G401.6 (cell line): ENCODE data around the gene CLCA1.

Experiments used
- FAIRE-seq: peaks from 2 replicates; lab custom pipeline; 2012; peaks lifted over from hg19 to GRCh38; lab: Jason Lieb, UNC

CLCA1 gene

DNA sequence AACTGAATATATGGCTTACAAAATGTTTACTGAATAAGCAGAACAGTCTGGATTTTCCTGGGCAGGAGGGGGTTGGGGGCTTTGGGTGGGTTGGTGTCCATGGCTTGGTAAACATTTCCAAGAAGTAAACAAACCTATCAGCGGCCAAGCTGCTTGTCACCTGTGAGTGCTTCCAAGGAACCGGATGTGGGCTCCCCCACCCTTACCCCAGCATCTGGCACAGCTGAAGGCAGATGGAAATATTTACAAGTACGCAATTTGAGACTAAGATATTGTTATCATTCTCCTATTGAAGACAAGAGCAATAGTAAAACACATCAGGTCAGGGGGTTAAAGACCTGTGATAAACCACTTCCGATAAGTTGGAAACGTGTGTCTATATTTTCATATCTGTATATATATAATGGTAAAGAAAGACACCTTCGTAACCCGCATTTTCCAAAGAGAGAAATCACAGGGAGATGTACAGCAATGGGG, at the start of gene CLCA1:
CLCA1 (plus strand) TSS at position 427 of the 477 bp plus-strand sequence; CDS start at position 472, 45 bp downstream.
- FAIRE-seq = no peak

DNA sequence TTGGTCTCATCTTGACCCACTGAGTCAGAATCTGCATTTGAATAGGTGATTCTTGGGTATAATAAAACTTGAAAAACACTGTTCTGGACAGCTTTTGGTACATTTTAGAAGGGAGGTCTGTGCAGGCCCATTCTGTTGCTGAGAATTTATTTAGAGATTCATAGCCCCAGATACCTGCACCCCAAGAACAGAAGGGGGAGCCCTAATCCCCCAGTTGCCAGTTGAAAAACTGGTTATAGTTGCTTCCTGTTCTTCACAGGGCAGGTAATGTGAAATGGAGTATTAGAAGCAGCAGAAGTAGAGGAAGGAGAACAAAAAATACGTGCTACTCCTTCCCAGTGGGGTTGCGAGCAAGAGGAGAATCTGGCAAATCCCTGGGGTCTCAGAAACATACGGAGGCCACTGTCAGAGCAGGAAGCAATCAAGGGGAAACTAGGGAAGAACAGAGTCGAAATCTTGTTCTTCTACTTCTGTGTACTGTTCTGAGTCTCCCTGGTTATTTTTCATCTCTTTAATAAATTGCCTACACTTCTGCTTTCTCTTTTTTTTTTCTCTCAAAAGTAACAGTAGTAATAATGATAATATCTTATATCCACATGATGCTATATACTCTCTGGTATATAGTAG, 49.3 kb upstream of the CLCA1 start:
- no peak for FAIRE-seq

GRCh38 chr1:86421601-86422280, 47.0 kb upstream of the CLCA1 start:
- no peak for FAIRE-seq

DNA sequence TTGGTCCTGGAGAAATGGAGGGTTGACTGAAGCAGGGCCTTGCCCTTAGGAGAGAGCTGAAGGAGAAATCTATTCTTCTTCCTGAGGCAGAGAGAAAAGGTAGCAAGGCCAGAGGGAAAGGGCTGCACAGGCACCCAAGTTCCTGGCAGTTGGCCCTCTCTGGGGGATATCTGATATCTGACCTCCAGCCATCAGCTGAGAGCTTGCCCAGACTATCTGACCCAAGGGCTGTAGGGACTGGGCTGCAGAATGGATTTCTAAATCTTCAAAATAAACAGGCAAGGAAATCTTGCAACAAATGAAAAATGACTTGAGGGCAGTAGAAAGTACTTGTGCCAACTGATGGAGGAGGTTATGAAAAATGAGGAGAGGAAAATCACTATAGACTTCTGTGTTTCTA, 45.3 kb upstream of the CLCA1 start:
- FAIRE-seq = no peak

GRCh38 chr1:86423873-86424272, 44.9 kb upstream of the CLCA1 start, which contains the start of gene CLCA2:
Gene CLCA2, plus strand, starts transcription at chr1:86424171. Its CDS starts 77 bp downstream, at chr1:86424248.
- FAIRE-seq = no peak

DNA sequence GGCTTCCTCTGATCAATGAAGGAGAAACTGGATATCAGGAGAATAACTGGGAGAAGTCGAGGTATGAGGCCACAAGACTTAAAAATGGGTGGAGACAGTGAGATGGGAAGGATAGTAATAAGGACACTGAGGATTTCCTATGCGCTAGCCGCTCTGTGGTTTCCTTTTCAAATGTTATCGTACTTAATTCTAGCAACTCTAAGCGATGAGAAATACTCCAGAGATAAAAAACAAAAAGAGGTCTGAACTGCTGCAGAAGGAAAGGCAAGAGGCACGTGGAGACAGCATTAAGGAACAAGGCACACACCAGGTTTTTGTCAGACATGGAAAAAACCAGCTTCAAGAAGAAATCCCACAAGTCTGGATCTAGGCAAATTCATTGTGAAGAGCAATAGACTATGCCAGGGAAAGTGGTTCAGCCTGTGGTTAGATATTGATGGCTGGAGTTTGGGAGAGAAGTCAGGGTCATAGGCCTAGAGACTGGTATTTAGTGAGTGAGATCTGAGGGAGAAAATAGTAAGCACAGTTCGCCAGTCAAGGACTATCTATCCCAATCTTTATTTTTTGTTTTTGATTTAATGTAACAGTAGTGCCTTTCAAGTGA, 39.5 kb upstream of the CLCA1 start:
- no peak for FAIRE-seq

DNA sequence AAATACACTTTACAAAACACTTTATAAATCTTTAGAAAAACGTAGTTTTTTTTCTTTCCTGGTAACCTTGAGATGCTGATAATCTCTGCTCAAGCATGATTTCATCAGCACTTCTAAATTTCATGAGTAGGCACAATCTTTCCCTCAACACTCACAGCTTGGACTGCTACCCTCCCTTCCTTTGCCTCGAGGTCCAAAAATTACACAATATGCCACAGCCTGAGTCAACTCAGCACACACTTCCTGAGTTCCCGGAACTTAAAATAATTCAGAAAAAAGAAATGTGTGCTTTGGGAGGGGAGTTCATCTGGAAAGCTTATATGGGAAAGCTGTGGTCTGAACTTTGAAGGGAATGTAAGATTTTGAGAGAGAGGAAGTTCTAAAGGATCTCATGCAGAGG, 38.9 kb upstream of the CLCA1 start:
- FAIRE-seq = no peak

DNA sequence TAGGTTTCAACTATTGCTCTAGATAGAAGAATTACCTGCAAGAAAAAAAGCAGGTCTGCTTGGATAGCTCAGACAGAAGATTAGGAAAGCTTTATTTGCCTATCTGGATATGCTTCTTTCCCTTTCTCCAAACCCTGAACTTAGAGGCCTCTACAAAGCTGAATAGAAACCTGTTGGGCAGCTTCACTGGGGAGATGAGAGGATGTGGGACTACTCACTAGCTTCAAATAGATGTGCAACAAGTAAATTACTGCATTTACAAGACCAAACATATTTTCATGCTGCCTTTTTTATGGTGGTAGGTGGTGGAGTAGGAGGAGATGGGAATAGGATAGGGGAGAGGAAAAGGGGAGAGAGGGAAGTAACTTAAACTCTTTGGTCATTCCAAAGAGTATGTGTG, 38.4 kb upstream of the CLCA1 start:
- FAIRE-seq = no peak

- no peak for FAIRE-seq
These were observed 34.7 kb upstream of the CLCA1 start for GRCh38 chr1:86434059-86434458.

DNA sequence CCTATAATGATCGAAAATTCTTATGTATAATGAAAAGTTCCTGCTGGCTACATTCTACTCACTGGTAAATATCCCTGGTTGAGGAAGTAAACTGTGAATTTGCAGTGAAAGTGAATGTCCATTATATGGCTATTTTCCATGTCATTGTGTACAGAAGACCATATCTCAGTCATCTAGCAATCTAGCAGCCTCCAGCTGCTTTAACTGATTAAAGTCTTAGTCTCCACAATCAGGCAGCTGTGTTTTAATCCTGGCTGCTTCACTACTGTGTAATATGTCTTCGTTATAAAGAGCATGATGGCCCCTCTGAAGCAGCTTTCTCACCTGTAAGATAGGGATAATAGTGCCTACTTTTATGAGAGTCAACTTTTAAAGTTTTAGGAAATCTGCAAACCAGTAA, 33.4 kb upstream of the CLCA1 start:
- no peak for FAIRE-seq

DNA sequence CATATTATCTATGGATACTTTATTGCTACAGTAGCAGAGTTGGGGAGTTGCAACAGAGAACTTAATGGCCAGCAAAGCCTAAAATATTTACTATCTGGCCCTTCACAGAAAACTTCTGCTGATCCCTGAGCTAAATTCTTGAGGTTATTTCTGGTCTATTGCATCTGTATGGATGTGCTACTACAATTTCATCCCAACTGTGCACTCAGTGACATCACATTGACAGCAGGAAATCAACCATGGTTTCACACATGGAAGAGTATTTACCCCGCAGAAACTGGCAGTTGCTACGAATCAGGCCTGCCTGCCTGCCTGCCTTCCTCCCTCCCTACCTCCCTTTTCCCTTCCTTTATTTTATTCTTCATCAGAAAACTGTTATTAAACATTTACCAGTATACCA, 32.7 kb upstream of the CLCA1 start:
- no peak for FAIRE-seq

GRCh38 chr1:86441581-86441980, 27.1 kb upstream of the CLCA1 start:
- FAIRE-seq = no peak

DNA sequence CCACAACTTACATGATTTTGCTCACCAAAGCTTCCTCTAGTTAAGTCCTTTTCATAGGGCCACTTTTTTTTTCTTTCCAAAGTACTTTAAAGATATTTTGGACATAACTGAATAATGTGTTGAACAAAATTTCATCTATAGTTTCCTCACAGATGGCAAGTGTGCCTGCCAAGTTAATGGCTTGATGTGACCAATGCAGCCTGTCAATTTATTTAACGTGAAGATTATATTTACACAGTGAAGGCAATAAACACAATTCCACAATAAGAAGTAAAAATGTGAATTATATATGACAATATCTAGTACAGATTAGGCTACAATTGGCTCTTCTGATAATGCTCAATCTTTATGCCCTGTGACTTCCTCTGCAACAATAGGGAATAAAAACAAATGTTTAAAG, 26.7 kb upstream of the CLCA1 start:
- no peak for FAIRE-seq

- no peak for FAIRE-seq
These were observed 22.8 kb upstream of the CLCA1 start for GRCh38 chr1:86445919-86446318.

- FAIRE-seq = no peak
These were observed 21.4 kb upstream of the CLCA1 start for GRCh38 chr1:86447198-86447790.

DNA sequence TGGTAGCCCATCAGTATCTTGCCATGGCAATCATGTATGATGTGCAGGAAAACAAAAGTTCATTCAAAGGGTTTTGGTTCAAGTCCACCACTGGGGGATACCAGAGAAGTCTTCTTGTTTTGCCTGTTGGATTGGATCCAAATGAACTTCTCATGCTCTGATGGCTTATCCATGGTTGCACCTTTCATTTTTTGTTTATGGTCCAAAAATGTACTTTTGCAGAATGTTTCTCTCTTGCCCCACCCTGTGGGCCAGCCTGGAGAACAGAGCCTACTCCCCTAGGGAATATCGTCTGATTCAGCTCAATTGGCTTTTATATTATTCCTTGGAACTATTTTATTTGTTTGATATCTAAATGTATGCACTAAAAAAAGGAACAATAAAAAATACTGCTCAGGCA, 20.1 kb upstream of the CLCA1 start:
- no peak for FAIRE-seq

- FAIRE-seq = no peak
These were observed 19.6 kb upstream of the CLCA1 start for GRCh38 chr1:86449103-86449502.

GRCh38 chr1:86450847-86451246, 17.9 kb upstream of the CLCA1 start:
- no peak for FAIRE-seq

DNA sequence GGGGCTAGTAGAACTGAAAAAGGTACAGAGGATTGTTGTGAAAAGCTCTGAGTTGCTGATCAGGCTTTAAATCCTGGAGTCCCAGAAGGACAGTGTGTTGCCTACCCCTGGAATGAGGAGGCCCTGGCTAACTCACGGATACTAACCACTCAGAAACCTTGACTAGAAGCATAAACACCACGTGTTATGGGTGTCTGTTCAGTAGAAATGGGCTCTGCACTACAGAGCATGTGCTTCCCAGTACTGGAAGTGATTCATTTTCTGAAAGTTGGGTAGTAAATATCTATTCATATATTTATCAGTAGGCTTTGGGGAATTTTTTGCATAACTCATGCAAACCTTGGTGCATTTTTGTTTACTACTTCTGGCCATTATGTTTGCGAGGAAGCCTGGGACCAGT, 15.1 kb upstream of the CLCA1 start:
- FAIRE-seq = no peak

DNA sequence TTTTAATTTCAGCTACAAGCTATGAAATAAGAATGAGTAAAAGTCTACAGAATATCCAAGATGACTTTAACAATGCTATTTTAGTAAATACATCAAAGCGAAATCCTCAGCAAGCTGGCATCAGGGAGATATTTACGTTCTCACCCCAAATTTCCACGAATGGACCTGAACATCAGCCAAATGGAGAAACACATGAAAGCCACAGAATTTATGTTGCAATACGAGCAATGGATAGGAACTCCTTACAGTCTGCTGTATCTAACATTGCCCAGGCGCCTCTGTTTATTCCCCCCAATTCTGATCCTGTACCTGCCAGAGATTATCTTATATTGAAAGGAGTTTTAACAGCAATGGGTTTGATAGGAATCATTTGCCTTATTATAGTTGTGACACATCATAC, 13.7 kb upstream of the CLCA1 start:
- no peak for FAIRE-seq

DNA sequence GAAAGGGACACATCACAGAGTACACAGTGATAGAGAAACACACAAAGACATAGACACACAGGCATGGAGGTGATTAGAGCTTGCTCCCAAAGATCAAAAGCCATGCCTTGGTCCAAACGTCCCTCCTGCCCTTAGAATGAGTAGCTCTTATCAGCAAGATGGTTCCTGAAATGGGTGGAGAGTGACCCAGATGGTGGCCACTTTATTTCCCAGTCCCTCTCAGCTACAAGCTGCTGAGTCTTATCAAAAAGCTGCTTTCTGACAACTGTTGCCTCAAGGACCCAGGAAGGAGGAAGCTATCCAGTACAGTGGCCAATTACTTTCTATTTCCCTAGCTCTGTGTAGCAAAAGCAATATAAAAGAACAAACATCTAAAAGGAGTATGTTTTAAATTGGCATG, 7.7 kb upstream of the CLCA1 start:
- FAIRE-seq = no peak

DNA sequence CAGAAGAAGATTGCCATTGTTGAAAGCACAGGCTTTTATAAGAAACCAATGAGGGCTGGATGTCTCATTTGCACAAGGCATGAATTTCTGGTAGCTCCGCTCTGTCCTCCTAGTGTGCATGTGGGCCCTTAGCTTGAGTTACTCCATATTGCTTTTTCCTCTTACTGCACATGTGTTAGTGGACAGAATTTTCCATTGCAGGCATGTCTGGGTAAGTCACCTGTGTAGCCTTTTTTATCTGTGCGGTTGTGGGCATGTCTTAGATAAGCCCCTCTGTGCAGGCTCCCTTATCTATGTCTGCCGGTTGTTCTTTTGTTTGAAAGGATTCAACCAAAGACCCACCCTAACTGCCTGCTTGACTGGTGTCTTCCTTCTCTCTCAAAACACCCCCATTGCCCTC, 7.2 kb upstream of the CLCA1 start:
- no peak for FAIRE-seq

DNA sequence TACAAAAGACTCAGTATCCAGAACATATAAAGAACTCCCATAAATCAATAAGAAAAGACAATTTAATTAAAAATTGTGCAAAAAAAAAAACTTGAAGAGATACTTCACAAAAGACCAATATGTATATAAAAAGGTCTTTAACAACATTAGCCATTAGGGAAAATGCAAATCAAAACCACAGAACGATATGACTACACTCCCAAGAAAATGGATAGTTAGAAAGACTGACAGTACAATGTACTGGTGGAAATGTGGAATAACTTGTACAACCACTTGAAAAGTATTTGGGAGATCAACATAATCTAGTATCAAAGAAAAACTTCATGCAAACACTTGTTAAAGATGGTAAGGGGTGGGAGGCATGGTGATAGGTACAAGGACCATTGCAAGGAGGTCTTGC, 3.9 kb upstream of the CLCA1 start:
- FAIRE-seq = peak; percentile 42
